Panc1 (cell line): ENCODE measurements around the gene ABCA1. TPM values are rescaled to one million over a fixed set of nuclear protein-coding genes. Genes with fewer than 3 reads are reported as not detected.

ENCODE experiments used
- ATAC-seq: fragments of 200-7000 bp; cut with Tn5 transposase; 2 replicates; pipeline ENCODE4 v1.9.1; 2020; ENCODE audit warnings: mild to moderate bottlenecking, moderate library complexity
- BruUV-seq: library from RNA; stranded (reverse); fragments of 400-500 nt; replicated peaks from 2 replicates; lab custom pipeline; 2021; lab: Mats Ljungman, UMichigan
- CTCF ChIA-PET: fragments of 300-600 bp; sonication (Branson Sonifier 250); formaldehyde crosslinking; loops from one replicate; lab custom pipeline; 2022; ENCODE audit warnings: antibody characterized with exemption; lab: Charles Lee
- POLR2A ChIA-PET: fragments of 300-600 bp; sonication (Branson Sonifier 250); formaldehyde crosslinking; loops from one replicate; lab custom pipeline; 2022; ENCODE audit warnings: antibody characterized with exemption; lab: Charles Lee
- DNase-seq: peaks from one replicate; pipeline ENCODE4 v3.0.0-alpha.2; 2010; ENCODE audit warnings: low read depth, low spot score
- H3K27ac ChIP-seq: 2 replicates; pipeline ENCODE4 v1.5.1; 2011; ENCODE audit warnings: mild to moderate bottlenecking, low read length, inconsistent platforms
- H3K27me3 ChIP-seq: fragments of 200-500 bp; sonication (Bioruptor generic); 2 replicates; pipeline ENCODE4 v1.6.0; 2014; ENCODE audit warnings: low read length, inconsistent platforms; ENCODE audit not compliant: control insufficient read depth, insufficient read depth
- H3K36me3 ChIP-seq: fragments of 200-500 bp; sonication (Bioruptor generic); 2 replicates; pipeline ENCODE4 v1.5.1; 2014; ENCODE audit warnings: inconsistent platforms, mild to moderate bottlenecking, low read length, moderate library complexity; ENCODE audit not compliant: control insufficient read depth, insufficient read depth
- H3K4me1 ChIP-seq: 2 replicates; pipeline ENCODE4 v1.5.1; 2011; ENCODE audit warnings: inconsistent platforms, mild to moderate bottlenecking, low read length, moderate library complexity; ENCODE audit not compliant: control insufficient read depth, insufficient read depth
- H3K4me3 ChIP-seq, 2 experiments: 2 replicates each; pipeline ENCODE4 v1.5.1; 2011 to 2012; ENCODE audit warnings: low read depth in 2 of 2, low read length in 2 of 2, mild to moderate bottlenecking in 2 of 2, inconsistent platforms in 1 of 2, moderate library complexity in 1 of 2
- H3K9me3 ChIP-seq: fragments of 200-500 bp; sonication (Bioruptor generic); 2 replicates; pipeline ENCODE4 v1.5.1; 2014; ENCODE audit warnings: low read depth, mild to moderate bottlenecking, inconsistent platforms, low read length, moderate library complexity; ENCODE audit not compliant: control insufficient read depth, insufficient read depth
- CTCF ChIP-seq: fragments of 450-650 bp; IDR thresholded peaks from 2 replicates; pipeline ENCODE4 v1.5.1; 2017; ENCODE audit warnings: mild to moderate bottlenecking
- POLR2AphosphoS5 ChIP-seq: IDR thresholded peaks from 2 replicates; pipeline ENCODE4 v1.6.1; 2012; ENCODE audit warnings: mild to moderate bottlenecking, low read depth, low read length, moderate library complexity
- REST ChIP-seq, 2 experiments: IDR thresholded peaks; 2 replicates each; pipeline ENCODE4 v1.6.1; 2011 to 2012; ENCODE audit warnings: low read depth in 2 of 2, control low read depth in 1 of 2, low read length in 1 of 2, mild to moderate bottlenecking in 1 of 2, moderate library complexity in 1 of 2; ENCODE audit not compliant: insufficient read depth in 1 of 2
- SIN3A ChIP-seq: IDR thresholded peaks from 2 replicates; pipeline ENCODE4 v1.6.1; 2012; ENCODE audit warnings: low read depth, mild to moderate bottlenecking, low read length, moderate library complexity, borderline replicate concordance; ENCODE audit not compliant: insufficient read depth
- TCF7L2 ChIP-seq: IDR thresholded peaks from 2 replicates; pipeline ENCODE4 v1.6.1; 2011; ENCODE audit warnings: mild to moderate bottlenecking, low read depth, low read length, inconsistent platforms
- in situ Hi-C: cut with HindIII; loops from 2 replicates; pipeline ENCODE4 v1.10.0; 2016; ENCODE audit warnings: low sequenced_read_pairs, low pct_unique_long_range_greater_than_20kb
- intact Hi-C: fragments of 100-400 bp; cut with micrococcal nuclease; formaldehyde crosslinking; loops from one replicate; pipeline ENCODE4 v1.10.0; 2022; ENCODE audit not compliant: unreplicated experiment
- total RNA-seq: library from RNA; stranded (reverse); gene quantifications from one replicate; pipeline ENCODE4 v1.2.1, GENCODE V29; 2021; ENCODE audit not compliant: unreplicated experiment

ABCA1 gene
- total RNA-seq, 1 experiment from 2014 or later: 2.6 TPM

- ATAC-seq: no peak
- no peaks in the 10 kb centered on the region for H3K36me3 ChIP-seq
- TF ChIP-seq POLR2AphosphoS5: no peak
- TF ChIP-seq CTCF: no peak
- no peak for TF ChIP-seq TCF7L2
- no peak for TF ChIP-seq SIN3A
- no peak for TF ChIP-seq REST (IDR thresholded peaks at IDR 0.05; ENCODE audit: insufficient read depth in 1 of 2, low read depth in 2 of 2, low read length in 1 of 2)
- intact Hi-C loops: no loop called here
- ChIA-PET POLR2A (no interaction called here), CTCF (no interaction called here)
- H3K27ac ChIP-seq: no peak overlapping the region
- H3K4me1 ChIP-seq: no peaks in the 10 kb centered on the region
- in situ Hi-C loops: no loop called here
- H3K27me3 ChIP-seq: no peaks in the 10 kb centered on the region
- H3K9me3 ChIP-seq: no peaks in the 10 kb centered on the region
- DNase-seq: no peak
- BruUV-seq: no TSS peak
- no peak overlapping the region for H3K4me3 ChIP-seq
These were observed 45.4 kb downstream of the ABCA1 start for GRCh38 chr9:104882566-104882965.

GRCh38 chr9:104882086-104882485, 45.9 kb downstream of the ABCA1 start:
- intact Hi-C loops: no loop called here
- no TSS peak for BruUV-seq
- no peak for ATAC-seq

More at GRCh38 chr9:104882086-104882485, 45.9 kb downstream of the ABCA1 start:
- no peak for TF ChIP-seq SIN3A
- TF ChIP-seq TCF7L2: no peak
- TF ChIP-seq POLR2AphosphoS5: no peak
- TF ChIP-seq CTCF: no peak
- TF ChIP-seq REST (IDR thresholded peaks at IDR 0.05; ENCODE audit: insufficient read depth in 1 of 2, low read depth in 2 of 2, low read length in 1 of 2): no peak
- H3K27me3 ChIP-seq: no peaks in the 10 kb centered on the region
- ChIA-PET POLR2A (no interaction called here), CTCF (no interaction called here)
- no peaks in the 10 kb centered on the region for H3K9me3 ChIP-seq
- H3K4me1 ChIP-seq: no peaks in the 10 kb centered on the region
- in situ Hi-C loops: no loop called here
- H3K4me3 ChIP-seq: no peak overlapping the region
- no peaks in the 10 kb centered on the region for H3K36me3 ChIP-seq
- no peak for DNase-seq
- H3K27ac ChIP-seq: no peak overlapping the region
